Fibroblast of lung (primary cell): ENCODE data around the gene HOXB6. TPM values are rescaled to one million over a fixed set of nuclear protein-coding genes. Genes with fewer than 3 reads are reported as not detected.
A peak's percentile ranks its signal among the peaks of the same experiment; 100 is the strongest.

Experiments
- DNase-seq, 2 donors: peaks; one replicate each; pipeline versions ENCODE4 v3.0.0 to v3.0.0-alpha.2; 2010; ENCODE audit warnings: low read depth in 2 of 2
- H2AFZ ChIP-seq: 2 replicates; pipeline ENCODE4 v1.5.1; 2012; ENCODE audit warnings: low read length, control low read depth, inconsistent platforms
- H3K27ac ChIP-seq: 2 replicates; pipeline ENCODE4 v1.5.1; 2011; ENCODE audit warnings: low read length, control low read depth; ENCODE audit not compliant: insufficient read depth
- H3K27me3 ChIP-seq: 2 replicates; pipeline ENCODE4 v1.5.1; 2011; ENCODE audit warnings: mild to moderate bottlenecking, low read length; ENCODE audit not compliant: control insufficient read depth, insufficient read depth
- H3K36me3 ChIP-seq: 2 replicates; pipeline ENCODE4 v1.5.1; 2011; ENCODE audit warnings: low read length; ENCODE audit not compliant: control insufficient read depth, insufficient read depth
- H3K4me1 ChIP-seq: 2 replicates; pipeline ENCODE4 v1.5.1; 2011; ENCODE audit warnings: low read length; ENCODE audit not compliant: control insufficient read depth, insufficient read depth; ENCODE audit errors: extremely low read depth
- H3K4me2 ChIP-seq: 2 replicates; pipeline ENCODE4 v1.5.1; 2011; ENCODE audit warnings: low read length, control low read depth; ENCODE audit not compliant: insufficient read depth; ENCODE audit errors: extremely low read depth
- H3K4me3 ChIP-seq, 4 experiments: fragments of 200-600 bp in 1 of 4; sonication (generic) in 1 of 4; replicated peaks in 1 of 4; 2 replicates each; pipeline ENCODE4 v1.5.1; 2011 to 2016; ENCODE audit warnings: low read length in 4 of 4, low read depth in 3 of 4, mild to moderate bottlenecking in 3 of 4, control low read depth in 2 of 4, inconsistent platforms in 1 of 4, mixed read lengths in 1 of 4; ENCODE audit not compliant: insufficient read depth in 1 of 4; ENCODE audit errors: control extremely low read depth in 1 of 4
- H3K79me2 ChIP-seq: 2 replicates; pipeline ENCODE4 v1.5.1; 2012; ENCODE audit warnings: mild to moderate bottlenecking, low read length, inconsistent platforms; ENCODE audit not compliant: control insufficient read depth, insufficient read depth
- H3K9ac ChIP-seq: 2 replicates; pipeline ENCODE4 v1.5.1; 2011; ENCODE audit warnings: mild to moderate bottlenecking, low read length, control low read depth; ENCODE audit not compliant: insufficient read depth
- H3K9me3 ChIP-seq: 2 replicates; pipeline ENCODE4 v1.5.1; 2012; ENCODE audit warnings: low read depth, low read length; ENCODE audit not compliant: control insufficient read depth, insufficient read depth
- H4K20me1 ChIP-seq: 2 replicates; pipeline ENCODE4 v1.5.1; 2011; ENCODE audit warnings: low read length; ENCODE audit not compliant: control insufficient read depth, insufficient read depth; ENCODE audit errors: extremely low read depth
- EZH2 ChIP-seq: IDR thresholded peaks from 2 replicates; pipeline ENCODE4 v1.5.1; 2012; ENCODE audit warnings: low read length, control low read depth, mild to moderate bottlenecking; ENCODE audit errors: missing control alignments
- polyA plus RNA-seq, 2 donors: library from polyadenylated mRNA; depleted of rRNA in 1 of 2; stranded (reverse) in 1 of 2; unstranded in 1 of 2; fragments of >200 nt; gene quantifications; 2 replicates each; pipeline ENCODE4 v1.2.1, GENCODE V29; 2011 to 2012; ENCODE audit warnings: missing spikeins in 1 of 2
- total RNA-seq: library from RNA; depleted of rRNA; stranded (reverse); fragments of >200 nt; gene quantifications from 2 replicates; pipeline ENCODE4 v1.2.1, GENCODE V29; 2014
- TF ChIP-seq, protein P1 (sequence below), 2 donors: IDR thresholded peaks in 1 of 2; conservative IDR thresholded peaks in 1 of 2; 1 replicate in 1 of 2; 2 replicates in 1 of 2; pipeline ENCODE4 v1.5.1; 2011 to 2012; ENCODE audit warnings: low read length in 2 of 2, control low read depth in 1 of 2, inconsistent platforms in 1 of 2, low read depth in 1 of 2, mild to moderate bottlenecking in 1 of 2

HOXB6 gene
- total and polyA plus RNA-seq, 2 donors (not counting 1 experiment from before 2014, with no cell fraction given) = 16.2 to 28.9 TPM

- peak overlapping the region; percentile 60 for H3K4me2 ChIP-seq
Measured at GRCh38 chr17:48563385-48563838, 41.4 kb downstream of the HOXB6 start.

GRCh38 chr17:48562934-48563333, 41.9 kb downstream of the HOXB6 start:
- no peaks in the 10 kb centered on the region for H3K27me3 ChIP-seq
- no peaks in the 10 kb centered on the region for H4K20me1 ChIP-seq
- H3K27ac ChIP-seq = peak overlapping the region; percentile 1
- H2AFZ ChIP-seq = no peak overlapping the region
- no peak overlapping the region for H3K9ac ChIP-seq
- H3K9me3 ChIP-seq = no peaks in the 10 kb centered on the region
- peak overlapping the region; percentile 60 for H3K4me2 ChIP-seq
- TF ChIP-seq, protein P1, sequence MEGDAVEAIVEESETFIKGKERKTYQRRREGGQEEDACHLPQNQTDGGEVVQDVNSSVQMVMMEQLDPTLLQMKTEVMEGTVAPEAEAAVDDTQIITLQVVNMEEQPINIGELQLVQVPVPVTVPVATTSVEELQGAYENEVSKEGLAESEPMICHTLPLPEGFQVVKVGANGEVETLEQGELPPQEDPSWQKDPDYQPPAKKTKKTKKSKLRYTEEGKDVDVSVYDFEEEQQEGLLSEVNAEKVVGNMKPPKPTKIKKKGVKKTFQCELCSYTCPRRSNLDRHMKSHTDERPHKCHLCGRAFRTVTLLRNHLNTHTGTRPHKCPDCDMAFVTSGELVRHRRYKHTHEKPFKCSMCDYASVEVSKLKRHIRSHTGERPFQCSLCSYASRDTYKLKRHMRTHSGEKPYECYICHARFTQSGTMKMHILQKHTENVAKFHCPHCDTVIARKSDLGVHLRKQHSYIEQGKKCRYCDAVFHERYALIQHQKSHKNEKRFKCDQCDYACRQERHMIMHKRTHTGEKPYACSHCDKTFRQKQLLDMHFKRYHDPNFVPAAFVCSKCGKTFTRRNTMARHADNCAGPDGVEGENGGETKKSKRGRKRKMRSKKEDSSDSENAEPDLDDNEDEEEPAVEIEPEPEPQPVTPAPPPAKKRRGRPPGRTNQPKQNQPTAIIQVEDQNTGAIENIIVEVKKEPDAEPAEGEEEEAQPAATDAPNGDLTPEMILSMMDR (conservative IDR thresholded peaks at IDR 0.05 in 1 of 2, IDR thresholded peaks at IDR 0.05 in 1 of 2; ENCODE audit: low read depth in 1 of 2, low read length in 2 of 2) = no peak
- TF ChIP-seq EZH2 = no peak
- H3K36me3 ChIP-seq = peaks cover 16% of the 10 kb centered on the region
- peaks cover 99% of the 10 kb centered on the region for H3K79me2 ChIP-seq
- H3K4me3 ChIP-seq = peak overlapping the region; percentile 42 to 98 (median 56)
- H3K4me1 ChIP-seq = peaks cover 63% of the 10 kb centered on the region
- no peak for DNase-seq

More at GRCh38 chr17:48563385-48563838, 41.4 kb downstream of the HOXB6 start:
- Histone ChIP-seq H3K9ac (no peak overlapping the region), H2AFZ (no peak overlapping the region), H3K79me2 (peaks cover 99% of the 10 kb centered on the region), H4K20me1 (no peaks in the 10 kb centered on the region), H3K36me3 (peaks cover 15% of the 10 kb centered on the region), H3K4me1 (peaks cover 60% of the 10 kb centered on the region), H3K27me3 (no peaks in the 10 kb centered on the region), H3K27ac (peak overlapping the region; percentile 1), H3K9me3 (no peaks in the 10 kb centered on the region), H3K4me3 (peak overlapping the region; percentile 42 to 98 (median 56))
- TF ChIP-seq EZH2 = no peak
- TF ChIP-seq, protein P1 (conservative IDR thresholded peaks at IDR 0.05 in 1 of 2, IDR thresholded peaks at IDR 0.05 in 1 of 2; ENCODE audit: low read depth in 1 of 2, low read length in 2 of 2) = no peak
- peak; percentile 49 to 75 for DNase-seq

DNA sequence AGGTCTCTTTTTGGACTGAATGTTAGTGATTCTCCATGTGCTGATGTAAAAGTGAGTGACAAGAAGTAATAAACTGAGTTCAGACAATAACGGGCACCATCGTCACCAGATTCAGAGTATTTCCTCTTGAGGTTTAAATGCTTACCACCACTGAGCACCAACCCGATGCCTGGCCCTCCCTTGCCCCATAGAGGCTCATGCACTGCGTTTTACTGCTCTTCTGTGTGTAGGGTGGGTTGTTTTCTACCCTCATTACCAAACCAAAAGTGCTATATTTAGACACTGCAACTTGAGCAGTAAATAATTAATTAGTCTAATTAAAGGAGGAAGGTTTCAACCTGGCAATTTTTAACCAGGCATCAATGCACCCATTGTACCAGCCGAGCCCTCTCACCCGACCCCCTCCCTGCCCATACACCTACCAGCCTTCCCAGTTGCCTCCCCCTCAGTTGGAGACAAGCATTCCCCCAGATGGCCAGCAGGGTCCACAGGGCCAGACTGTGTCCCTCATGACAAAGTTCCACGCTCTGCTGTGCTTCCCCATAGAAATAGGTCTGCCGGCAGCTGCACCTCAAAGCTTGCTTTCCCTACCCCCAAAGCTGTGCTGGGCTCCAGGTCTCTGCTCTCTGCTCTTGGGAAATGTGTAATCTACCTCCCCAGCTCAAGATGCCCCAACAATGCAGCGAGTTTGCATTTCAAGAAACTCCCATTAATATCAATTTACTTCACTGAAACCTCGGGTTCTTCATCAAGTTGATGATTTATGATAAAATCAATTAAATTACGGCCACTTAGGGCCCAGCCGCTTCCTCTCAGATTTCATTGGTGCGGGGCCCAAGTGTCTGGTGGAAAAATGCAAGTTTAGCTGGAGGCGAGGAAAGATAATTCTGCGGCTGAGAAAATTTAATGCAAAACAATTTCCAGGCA, 42.6 kb downstream of the HOXB6 start:
- H3K4me1 ChIP-seq = peaks cover 64% of the 10 kb centered on the region
- DNase-seq = peak in 1 of 2 donors; percentile 58
- peaks cover 14% of the 10 kb centered on the region for H3K36me3 ChIP-seq
- H2AFZ ChIP-seq = no peak overlapping the region
- no peaks in the 10 kb centered on the region for H3K27me3 ChIP-seq
- H3K4me3 ChIP-seq = peak overlapping the region; percentile 42 to 98 (median 56)
- H4K20me1 ChIP-seq = no peaks in the 10 kb centered on the region
- no peaks in the 10 kb centered on the region for H3K9me3 ChIP-seq
- peaks cover 99% of the 10 kb centered on the region for H3K79me2 ChIP-seq
- peak overlapping the region; percentile 57 for H3K27ac ChIP-seq
- H3K9ac ChIP-seq = no peak overlapping the region
- H3K4me2 ChIP-seq = peak overlapping the region; percentile 60
- TF ChIP-seq, protein P1 (conservative IDR thresholded peaks at IDR 0.05 in 1 of 2, IDR thresholded peaks at IDR 0.05 in 1 of 2; ENCODE audit: low read depth in 1 of 2, low read length in 2 of 2) = peak; percentile 26 to 64
- TF ChIP-seq EZH2 = no peak
